ENCODE results near the gene MARK3.
"Not testable (repeated sequence)": the region's sequence is repeated elsewhere in the genome, so short reads cannot be mapped to it uniquely, and the experiment has no call there.

The MARK3 gene

DNA sequence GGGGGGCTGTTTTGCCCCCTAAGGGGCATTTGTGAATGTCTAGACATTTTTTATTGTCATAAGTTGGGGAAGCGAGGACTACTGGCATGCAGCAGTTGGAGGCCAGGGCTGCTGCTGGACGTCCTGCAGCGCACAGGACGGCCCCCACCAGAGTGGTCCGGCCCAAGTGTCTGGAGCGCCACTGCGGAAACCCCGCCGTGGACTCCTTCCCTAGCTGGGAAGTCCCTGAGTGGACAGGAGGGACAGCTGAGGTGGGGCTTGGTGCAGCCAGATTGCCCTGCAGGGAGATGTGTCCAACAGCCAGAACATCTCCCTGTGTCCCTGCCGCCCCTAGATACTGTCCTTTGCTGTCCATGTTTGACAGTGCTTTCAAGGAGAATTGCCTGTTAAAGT, 132.0 kb downstream of the MARK3 start:
- no peak for DNase-seq

- no peak for DNase-seq
Measured at GRCh38 chr14:103517721-103518421, 132.7 kb downstream of the MARK3 start.

DNA sequence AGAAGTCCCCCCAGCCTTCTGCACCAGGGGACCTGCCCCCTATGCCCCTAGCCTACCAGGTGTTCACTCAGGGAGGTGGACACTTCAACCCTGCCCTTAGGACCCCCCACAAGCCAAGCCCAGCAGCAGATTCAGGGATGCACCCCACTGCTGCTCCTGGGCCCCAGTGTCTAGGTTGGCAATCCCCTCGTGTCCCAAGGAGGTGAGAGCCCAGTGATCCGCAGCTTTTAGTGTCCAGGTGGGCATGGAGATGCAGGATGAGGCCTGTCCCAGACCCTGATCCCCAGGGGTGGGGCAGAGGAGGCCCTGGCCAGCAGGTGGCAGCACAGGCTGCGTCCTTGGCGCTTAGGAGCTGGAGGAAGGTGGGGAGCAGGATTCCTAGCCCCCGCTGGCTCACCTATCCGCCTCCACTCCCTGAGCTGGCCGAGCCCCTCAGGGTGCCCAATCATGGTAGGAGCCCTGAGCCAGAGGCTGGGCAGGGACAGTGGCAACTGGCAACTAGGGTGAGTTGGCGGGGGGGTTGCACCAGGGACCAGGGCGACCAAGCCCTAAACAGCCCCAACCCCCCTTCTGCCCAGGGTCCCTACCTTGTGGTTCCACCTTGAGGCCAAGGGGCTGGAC, 133.3 kb downstream of the MARK3 start:
- peak in 1 of 2 experiments; percentile 23 for DNase-seq

GRCh38 chr14:103519043-103519836, 134.0 kb downstream of the MARK3 start:
- DNase-seq, result no peak

GRCh38 chr14:103519837-103520212, 134.6 kb downstream of the MARK3 start:
- DNase-seq, result no peak

GRCh38 chr14:103520269-103520656, 135.0 kb downstream of the MARK3 start:
- DNase-seq, result no peak

GRCh38 chr14:103520657-103521437, 135.6 kb downstream of the MARK3 start:
- peak; percentile 22 to 64 for DNase-seq

GRCh38 chr14:103521438-103521950, 136.3 kb downstream of the MARK3 start:
- no peak for DNase-seq

GRCh38 chr14:103521951-103522563, 136.8 kb downstream of the MARK3 start:
- no peak for DNase-seq

DNA sequence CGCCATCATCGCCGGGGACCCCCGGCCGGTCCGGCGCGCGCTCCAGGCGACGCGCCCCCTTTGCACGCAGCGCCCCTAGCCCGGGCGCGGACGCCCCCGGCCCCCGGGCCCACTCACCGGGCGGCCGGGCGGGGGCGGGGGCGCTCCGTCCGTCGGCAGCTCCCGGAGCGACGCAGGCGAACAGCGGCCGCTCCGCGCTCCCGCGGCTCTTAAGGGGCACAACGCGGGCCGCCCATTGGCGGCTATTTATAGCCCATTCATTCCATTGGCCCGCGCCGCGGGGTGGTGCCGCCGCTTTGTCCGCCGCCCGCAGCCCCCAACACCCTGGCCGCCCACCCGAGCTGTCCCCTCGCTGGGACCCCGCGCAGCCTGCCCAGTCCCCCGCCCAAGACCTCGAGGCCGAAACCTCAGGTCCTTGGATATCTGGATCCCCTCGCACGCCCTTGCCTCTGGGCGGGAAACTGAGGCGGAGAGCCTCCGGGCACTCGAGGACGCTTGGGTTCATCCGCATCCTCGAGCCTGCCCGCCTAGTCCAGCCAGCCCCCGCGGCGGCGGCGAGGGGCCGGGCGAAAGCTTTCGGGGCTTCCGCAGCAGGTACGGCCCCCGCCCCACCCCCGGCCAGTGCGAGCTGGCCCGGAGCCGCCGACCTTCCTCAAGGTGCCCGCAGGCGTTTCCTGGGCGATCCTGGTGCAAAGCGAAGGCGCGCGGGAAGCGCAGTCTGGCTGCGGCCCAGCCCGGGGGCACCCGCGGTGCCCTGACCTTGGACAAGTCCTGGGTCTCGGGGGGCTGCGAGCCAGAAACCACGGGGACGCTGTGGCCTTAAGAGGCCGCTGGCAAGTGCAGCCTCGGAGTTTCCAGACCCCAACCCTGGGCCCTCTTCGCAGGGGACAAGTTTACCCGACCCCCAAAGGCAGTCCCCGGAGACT, 137.7 kb downstream of the MARK3 start, which contains the start of gene CKB:
TSS of gene CKB (minus strand) at position 182 of the 926 bp plus-strand sequence. CDS start 337 bp downstream, outside the sequence.
- peak; percentile 74 to 89 for DNase-seq

- no peak for DNase-seq
Measured at GRCh38 chr14:103523575-103523954, 138.3 kb downstream of the MARK3 start.

DNA sequence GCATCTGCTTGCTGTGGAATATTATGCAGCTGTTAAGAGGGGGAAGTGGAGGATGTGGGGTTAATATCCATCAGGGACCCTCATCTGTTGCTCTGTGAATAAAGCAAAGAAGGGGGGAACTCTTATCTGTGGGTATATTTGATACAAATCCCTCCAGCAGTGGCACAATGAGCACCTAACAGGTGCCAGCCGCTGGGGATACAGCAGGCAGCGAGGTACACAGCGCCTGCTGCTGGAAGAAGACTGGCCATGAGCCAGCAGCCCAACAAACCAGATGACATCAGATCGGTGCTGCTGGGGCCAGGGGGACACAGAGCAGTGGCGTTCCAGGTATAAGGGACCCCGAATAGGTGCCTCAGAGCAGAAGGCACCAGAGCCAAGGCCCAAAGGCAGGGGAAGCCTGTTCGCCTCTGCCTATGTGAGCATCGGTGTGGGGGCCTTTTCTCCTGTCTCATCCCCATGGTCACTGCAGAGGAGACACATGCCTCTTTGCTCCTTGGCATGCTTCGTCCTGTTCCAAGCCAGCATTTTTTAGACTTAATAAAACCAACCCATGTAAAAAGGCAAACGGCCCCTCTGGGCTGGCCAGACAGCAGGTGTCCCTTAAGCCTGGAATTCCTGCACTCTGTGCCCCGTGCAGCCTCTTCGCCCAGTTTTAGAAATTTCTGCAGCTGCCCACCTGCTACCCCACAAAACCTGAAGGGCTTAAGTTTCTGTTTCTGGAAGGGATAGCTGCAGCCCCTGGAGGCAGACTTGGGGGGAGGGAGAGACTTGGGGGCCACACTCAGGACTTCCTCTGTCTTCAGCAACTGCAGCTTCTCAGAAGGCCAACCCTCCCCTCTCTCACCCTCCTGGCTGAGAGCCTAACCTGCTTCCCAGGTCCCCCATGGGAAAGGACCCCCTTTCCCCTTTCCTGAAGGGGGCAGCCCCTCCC, 139.1 kb downstream of the MARK3 start:
- DNase-seq, result no peak

GRCh38 chr14:103525430-103526246, 140.4 kb downstream of the MARK3 start:
- not testable (repeated sequence) for DNase-seq

- no peak for DNase-seq
Measured at GRCh38 chr14:103526247-103526913, 141.2 kb downstream of the MARK3 start.

DNA sequence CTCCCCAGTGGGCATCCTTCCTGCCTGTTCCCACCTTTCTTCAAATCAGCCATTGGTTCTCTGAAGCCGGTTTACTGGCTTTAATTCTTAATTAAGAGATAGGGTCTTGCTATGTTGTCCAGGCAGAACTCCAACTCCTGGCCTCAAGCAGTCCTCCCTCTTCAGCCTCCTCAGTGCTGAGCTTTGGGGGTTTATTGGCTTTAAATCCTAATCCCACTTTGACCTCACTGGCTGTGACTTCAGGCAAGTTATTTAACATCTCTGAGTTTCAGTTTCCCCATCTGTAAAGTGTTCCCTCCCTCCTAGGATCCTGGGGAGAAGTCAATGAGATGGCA, 141.7 kb downstream of the MARK3 start:
- no peak for DNase-seq

DNA sequence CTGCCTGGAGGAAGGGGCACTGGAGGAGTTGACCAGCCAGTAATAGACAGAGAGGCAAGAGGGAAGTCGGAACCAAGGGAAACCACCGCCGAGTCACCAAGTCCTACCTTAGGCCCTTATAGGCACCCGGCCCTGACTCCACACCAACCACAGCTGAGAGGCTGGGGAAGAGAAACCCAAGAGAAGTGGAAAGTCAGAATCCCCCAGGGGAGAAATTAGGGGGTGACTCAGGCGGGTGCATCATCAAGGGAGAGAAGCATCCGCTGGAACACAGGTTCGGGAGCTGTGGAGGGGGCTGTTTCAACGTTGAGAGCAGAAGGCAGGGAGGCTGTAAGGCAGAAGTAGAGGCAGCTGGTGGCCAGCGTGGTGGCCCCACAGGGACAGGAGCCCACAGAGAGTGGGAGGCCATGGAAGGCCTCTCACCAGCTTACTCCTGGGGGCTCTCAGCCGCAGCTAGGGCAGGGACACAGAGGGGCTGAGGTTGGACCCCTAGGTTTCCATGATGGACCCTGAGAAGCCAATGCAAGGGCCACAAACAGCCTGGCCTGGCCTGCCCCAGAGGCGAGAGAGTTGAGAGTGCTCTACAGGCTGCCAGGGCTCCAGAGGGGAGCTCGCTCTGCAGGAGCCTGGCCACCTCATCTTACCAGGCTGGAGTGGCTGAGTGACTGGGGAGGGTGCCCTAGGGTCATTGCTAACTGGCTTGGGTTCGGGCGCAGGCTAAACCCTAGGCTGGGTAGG, 142.4 kb downstream of the MARK3 start:
- DNase-seq, result no peak

DNA sequence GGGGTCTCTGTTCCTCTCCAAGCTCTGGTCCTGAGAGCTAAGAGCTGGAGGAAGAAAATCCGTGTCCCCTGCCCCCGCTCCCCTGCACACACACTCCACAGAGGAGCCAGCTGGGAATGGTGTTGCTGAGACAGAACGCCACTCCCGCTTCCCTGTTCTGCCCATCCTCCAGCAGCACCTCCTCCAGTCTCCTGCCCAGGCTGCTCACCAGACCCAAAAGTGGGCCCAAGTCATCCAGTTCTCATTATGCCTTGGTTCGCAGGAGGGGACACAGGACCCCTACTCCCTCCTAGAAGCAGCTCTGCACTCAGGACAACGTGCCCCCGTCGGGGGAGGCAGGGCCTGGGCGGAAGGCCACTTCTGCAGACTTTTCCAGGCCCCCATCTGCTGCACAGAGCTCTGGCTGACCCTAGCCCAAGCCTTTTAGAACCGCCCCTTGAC, 143.0 kb downstream of the MARK3 start:
- DNase-seq, result no peak

Data from NCI-H187 (cell line).